HG03565 (cell line): Measurements from ENCODE around the gene WDFY3.
"Not testable (repeated sequence)": the region's sequence is repeated elsewhere in the genome, so short reads cannot be mapped to it uniquely, and the experiment has no call there.

Experiments
- ATAC-seq: cut with Tn5 transposase; IDR thresholded peaks from one replicate; pipeline ENCODE4 v1.9.1; 2021; ENCODE audit warnings: mild to moderate bottlenecking, moderate library complexity; ENCODE audit not compliant: unreplicated experiment

WDFY3 gene

GRCh38 chr4:84727491-84727890 lies 239.0 kb downstream of the WDFY3 start:
- no peak for ATAC-seq

- ATAC-seq: no peak
Measured at GRCh38 chr4:84726356-84726755, 240.1 kb downstream of the WDFY3 start.

GRCh38 chr4:84722720-84723119 lies 243.8 kb downstream of the WDFY3 start:
- ATAC-seq: no peak

- no peak for ATAC-seq
Measured at GRCh38 chr4:84719115-84719514, 247.4 kb downstream of the WDFY3 start.

- no peak for ATAC-seq
Measured at GRCh38 chr4:84718699-84719098, 247.8 kb downstream of the WDFY3 start.

GRCh38 chr4:84710548-84710947 lies 255.9 kb downstream of the WDFY3 start:
- no peak for ATAC-seq

GRCh38 chr4:84708406-84709135 lies 257.9 kb downstream of the WDFY3 start:
- ATAC-seq: no peak

- ATAC-seq: no peak
Measured at GRCh38 chr4:84706286-84706685, 260.2 kb downstream of the WDFY3 start.

GRCh38 chr4:84699001-84699671 lies 267.4 kb downstream of the WDFY3 start:
- ATAC-seq: no peak

- ATAC-seq: no peak
Measured at GRCh38 chr4:84697615-84698201, 268.8 kb downstream of the WDFY3 start.

- no peak for ATAC-seq
Measured at GRCh38 chr4:84697159-84697558, 269.3 kb downstream of the WDFY3 start.

GRCh38 chr4:84691800-84692199 lies 274.7 kb downstream of the WDFY3 start:
- no peak for ATAC-seq

GRCh38 chr4:84691170-84691691 lies 275.3 kb downstream of the WDFY3 start:
- no peak for ATAC-seq

GRCh38 chr4:84690481-84690880 lies 276.0 kb downstream of the WDFY3 start:
- no peak for ATAC-seq

- no peak for ATAC-seq
Measured at GRCh38 chr4:84689197-84689596, 277.3 kb downstream of the WDFY3 start.

- ATAC-seq: no peak
Measured at GRCh38 chr4:84688605-84689004, 277.9 kb downstream of the WDFY3 start.

- no peak for ATAC-seq
Measured at GRCh38 chr4:84685105-84685504, 281.4 kb downstream of the WDFY3 start.

- ATAC-seq: no peak
Measured at GRCh38 chr4:84684361-84684760, 282.1 kb downstream of the WDFY3 start.

GRCh38 chr4:84683064-84683850 lies 283.2 kb downstream of the WDFY3 start:
- ATAC-seq: no peak

- not testable (repeated sequence) for ATAC-seq
Measured at GRCh38 chr4:84682661-84683060, 283.8 kb downstream of the WDFY3 start.
